Smooth muscle cell of the brain vasculature (primary cell): ENCODE measurements around the gene NRXN3.

ENCODE experiments used
- DNase-seq: peaks from one replicate; pipeline ENCODE4 v3.0.0-alpha.2; 2012; ENCODE audit warnings: low read depth, low spot score

NRXN3 gene

DNA sequence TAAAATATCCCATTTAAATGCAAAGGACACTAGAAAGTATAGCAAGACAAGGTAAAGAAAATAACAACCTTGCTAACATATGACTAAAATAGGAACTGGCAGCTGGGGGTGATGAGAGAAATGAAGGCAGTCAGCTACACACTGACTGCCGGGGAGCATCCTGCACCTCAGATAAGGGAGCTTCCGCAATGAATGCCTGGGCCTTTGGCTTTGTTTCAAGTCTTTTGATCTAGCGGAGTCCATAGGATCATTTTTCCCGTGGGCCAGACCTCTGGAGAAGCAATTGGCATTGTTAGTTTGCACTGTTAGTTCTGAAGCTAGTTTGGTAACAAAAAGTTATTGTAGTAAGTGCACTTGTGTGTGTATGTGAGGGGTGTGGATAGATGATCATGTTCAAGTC is 1401.2 kb downstream of the NRXN3 start:
- no peak for DNase-seq

DNA sequence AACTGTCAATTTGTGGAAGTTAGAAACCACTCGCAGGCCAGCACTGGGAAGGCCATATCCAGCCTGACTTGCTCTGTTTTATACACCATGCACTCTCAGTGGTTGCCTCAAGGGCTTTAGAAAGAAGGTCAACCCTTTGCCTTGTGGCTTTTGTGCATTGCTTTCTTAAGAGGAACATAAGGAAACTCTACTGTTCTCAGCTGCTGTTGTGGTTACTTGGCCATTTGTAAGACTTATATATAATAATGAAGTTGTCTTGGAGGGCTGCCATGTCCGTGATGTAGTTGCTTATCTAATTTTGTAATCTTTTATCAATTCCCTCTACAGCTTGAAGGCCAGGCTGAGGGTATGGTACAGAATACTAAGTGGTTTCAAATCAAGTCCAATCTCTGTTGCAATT is 1403.3 kb downstream of the NRXN3 start:
- DNase-seq: no peak

DNA sequence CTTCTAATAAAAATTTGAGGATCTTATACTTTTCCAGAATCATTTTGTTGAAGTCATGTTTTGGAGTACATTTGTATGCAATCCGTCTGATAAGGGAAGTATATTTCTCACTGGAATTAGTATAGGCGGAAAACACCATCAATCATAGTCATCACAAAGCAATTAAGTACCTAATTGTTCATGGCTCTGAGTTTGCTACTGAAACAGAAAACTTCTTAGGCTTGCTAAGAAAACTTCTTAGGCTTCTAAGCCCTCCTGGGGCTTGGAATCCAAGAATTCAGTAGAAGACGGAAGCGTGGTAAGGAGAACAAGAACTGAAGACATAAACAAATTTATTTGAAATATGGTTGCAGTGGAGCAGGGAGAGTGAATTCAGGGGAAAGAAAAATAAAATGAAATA is 1404.9 kb downstream of the NRXN3 start:
- no peak for DNase-seq

GRCh38 chr14:79576424-79576823 is 1406.3 kb downstream of the NRXN3 start:
- no peak for DNase-seq

DNA sequence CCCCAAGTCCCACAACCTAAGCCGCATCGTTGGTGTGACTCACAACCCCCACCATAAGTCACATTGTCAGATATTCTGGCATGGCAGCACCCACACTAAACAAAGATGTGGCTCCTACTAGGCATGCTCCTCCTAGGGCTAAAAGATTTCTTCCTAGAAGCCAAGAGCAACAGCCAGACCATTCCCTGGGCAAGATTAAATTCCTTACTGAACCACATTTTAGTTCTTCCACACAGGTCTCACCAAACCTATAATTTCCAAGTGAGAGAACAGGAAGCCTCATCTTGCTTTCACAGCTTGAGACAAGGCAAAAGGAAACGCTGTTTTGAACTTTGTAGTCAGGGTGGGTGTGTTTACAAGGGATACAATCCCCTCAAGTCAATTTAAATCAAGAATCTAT is 1408.3 kb downstream of the NRXN3 start:
- no peak for DNase-seq

GRCh38 chr14:79580414-79580813 is 1410.2 kb downstream of the NRXN3 start:
- no peak for DNase-seq

GRCh38 chr14:79580906-79581305 is 1410.7 kb downstream of the NRXN3 start:
- DNase-seq: no peak

GRCh38 chr14:79581912-79582576 is 1411.9 kb downstream of the NRXN3 start:
- DNase-seq: no peak

GRCh38 chr14:79583738-79584408 is 1413.7 kb downstream of the NRXN3 start:
- no peak for DNase-seq

GRCh38 chr14:79584679-79585078 is 1414.5 kb downstream of the NRXN3 start:
- DNase-seq: peak; percentile 53

- no peak for DNase-seq
These were observed 1415.7 kb downstream of the NRXN3 start for GRCh38 chr14:79585845-79586244.

DNA sequence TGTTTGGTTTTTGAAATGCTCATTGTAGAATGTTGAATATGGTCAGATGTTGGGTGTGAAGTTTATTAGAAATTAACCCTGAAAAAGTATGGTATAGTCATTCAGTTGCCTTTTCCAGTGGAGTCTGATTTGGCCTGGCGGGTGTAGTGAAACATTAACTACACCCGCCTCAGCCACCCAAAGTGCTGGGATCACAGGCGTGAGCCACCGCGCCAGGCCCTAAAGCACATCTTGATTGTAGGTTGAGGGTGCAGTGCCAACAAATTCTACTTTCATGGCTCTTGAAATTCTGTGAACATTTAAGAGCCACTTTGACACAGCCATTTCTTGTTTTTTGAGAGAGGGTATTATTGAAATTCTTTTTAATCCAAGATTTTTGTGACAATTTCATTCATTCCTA is 1416.2 kb downstream of the NRXN3 start:
- no peak for DNase-seq

- no peak for DNase-seq
These were observed 1416.9 kb downstream of the NRXN3 start for GRCh38 chr14:79586989-79587598.

GRCh38 chr14:79587875-79588274 is 1417.7 kb downstream of the NRXN3 start:
- no peak for DNase-seq

DNA sequence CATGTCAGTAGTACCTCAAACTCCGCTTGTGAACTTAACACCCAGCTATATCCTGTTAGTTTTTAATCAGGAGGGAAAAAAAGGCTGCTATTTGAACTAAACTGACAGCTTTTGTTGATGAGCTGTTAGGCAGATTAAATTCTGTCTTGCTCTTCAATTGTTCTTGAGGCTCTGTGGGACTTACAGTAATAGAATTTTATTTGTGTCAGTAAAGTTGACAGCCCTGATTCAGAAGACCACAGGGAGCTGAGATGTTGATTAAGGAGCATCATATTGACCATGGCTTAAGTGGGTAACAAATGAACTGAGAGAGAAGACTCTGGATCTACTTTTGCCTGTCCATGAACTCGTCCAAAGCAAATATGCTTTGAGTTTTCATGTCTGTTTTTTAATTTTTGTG is 1418.2 kb downstream of the NRXN3 start:
- DNase-seq: no peak

DNA sequence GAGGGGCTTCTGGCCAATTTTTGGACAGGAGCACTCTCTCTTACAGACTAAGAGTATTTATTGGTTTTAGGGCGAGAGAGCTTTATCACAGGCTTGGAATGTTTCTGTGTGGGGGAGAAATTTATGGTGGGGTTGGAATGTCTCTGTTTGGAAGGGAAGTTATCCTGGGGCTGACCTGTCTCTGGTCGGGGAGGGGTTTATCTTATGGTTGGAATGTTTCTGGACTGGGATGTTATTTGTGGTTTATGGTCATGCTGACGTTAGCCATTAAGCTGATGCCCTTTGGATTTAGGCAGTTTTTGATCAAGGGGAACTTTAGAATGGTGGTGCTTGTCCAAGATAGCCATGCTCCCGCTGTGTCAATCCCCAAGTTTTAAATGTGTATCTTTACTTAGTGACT is 1426.4 kb downstream of the NRXN3 start:
- DNase-seq: no peak

GRCh38 chr14:79597566-79597965 is 1427.4 kb downstream of the NRXN3 start:
- DNase-seq: no peak

DNA sequence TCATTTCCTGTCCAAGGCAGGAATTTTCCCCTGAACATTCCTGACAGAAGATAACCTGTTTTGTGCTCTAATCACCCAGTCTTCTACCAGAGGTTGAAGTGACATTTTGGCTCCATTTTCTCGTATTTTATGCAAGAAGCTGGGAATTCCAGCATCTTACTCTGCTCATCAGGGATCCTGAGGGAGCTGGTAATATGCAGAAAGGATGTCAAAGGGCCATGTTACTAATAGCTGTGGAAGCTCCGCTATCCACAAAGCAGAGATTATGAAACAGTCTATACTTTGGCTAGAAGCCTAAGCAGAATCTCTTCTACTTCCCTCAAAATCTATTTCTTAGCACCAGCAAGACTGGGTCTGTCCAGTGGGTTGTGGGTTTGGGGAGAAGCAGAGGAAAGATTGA is 1428.2 kb downstream of the NRXN3 start:
- no peak for DNase-seq

DNA sequence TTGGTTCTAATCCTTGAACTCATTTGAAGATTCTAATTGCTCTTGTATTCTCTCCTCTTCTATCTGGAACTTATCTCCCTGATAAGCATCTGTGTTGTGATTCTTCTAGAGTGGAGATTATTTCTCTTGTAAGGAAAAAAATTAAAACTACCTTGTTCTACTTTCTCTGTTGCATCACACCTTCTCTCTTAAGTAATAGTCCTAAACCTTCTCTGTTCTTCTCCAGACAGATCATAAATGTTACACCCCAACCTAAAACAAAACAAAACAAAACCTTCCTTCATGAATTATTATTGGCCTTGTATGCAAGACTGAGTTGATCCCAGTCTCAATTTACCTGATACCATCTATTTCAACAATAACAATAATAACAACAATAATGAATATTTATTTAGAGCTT is 1429.1 kb downstream of the NRXN3 start:
- no peak for DNase-seq

DNA sequence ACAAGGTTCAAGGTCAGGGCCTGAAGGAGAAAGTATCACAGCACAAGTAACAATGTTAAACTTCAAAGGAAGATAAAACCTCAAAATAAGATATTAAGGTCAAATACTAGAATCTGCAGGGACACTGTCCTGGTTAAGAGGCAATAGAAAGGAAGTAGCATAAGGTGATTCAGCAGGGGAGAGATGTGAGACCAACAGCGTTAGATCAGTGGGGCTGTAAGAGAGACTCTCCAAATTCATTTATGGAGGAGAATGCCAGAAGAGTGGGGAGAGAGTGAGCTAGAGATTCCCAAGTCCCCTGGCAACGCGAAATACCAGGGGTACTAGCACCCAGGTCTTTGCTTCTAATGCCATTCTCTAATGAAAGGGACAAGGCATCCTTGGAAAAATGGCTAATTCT is 1430.2 kb downstream of the NRXN3 start:
- DNase-seq: no peak

GRCh38 chr14:79601579-79601978 is 1431.4 kb downstream of the NRXN3 start:
- DNase-seq: no peak

GRCh38 chr14:79602045-79602444 is 1431.9 kb downstream of the NRXN3 start:
- DNase-seq: no peak

GRCh38 chr14:79602742-79603141 is 1432.6 kb downstream of the NRXN3 start:
- no peak for DNase-seq
